ENCODE results near the gene CYP11A1. TPM values are rescaled to one million over a fixed set of nuclear protein-coding genes. Genes with fewer than 3 reads are reported as not detected.
A peak's percentile ranks its signal among the peaks of the same experiment; 100 is the strongest.

Gene CYP11A1
- polyA plus RNA-seq, 3 donors from 2014 or later: not detected

GRCh38 chr15:74334127-74334526 is 33.3 kb downstream of the CYP11A1 start:
- Mint-ChIP-seq H3K4me3 (no peak overlapping the region), H3K4me1 (peaks cover 0 to 1% of the 10 kb centered on the region in 2 donors), H3K27me3 (ENCODE audit: low read depth in 3 of 3) (peaks cover 0 to 3% (median 1%) of the 10 kb centered on the region in 3 donors), H3K27ac (no peak overlapping the region), H3K36me3 (no peaks in the 10 kb centered on the region), H3K9me3 (no peaks in the 10 kb centered on the region)
- no peak for DNase-seq

- Mint-ChIP-seq H3K27me3 (ENCODE audit: low read depth in 3 of 3) (peaks cover 0 to 3% (median 1%) of the 10 kb centered on the region in 3 donors), H3K4me3 (no peak overlapping the region), H3K4me1 (peaks cover 1 to 6% of the 10 kb centered on the region in 2 donors), H3K36me3 (no peaks in the 10 kb centered on the region), H3K9me3 (no peaks in the 10 kb centered on the region), H3K27ac (no peak overlapping the region)
- DNase-seq: no peak
Observed at GRCh38 chr15:74333662-74334061, 33.8 kb downstream of the CYP11A1 start.

DNA sequence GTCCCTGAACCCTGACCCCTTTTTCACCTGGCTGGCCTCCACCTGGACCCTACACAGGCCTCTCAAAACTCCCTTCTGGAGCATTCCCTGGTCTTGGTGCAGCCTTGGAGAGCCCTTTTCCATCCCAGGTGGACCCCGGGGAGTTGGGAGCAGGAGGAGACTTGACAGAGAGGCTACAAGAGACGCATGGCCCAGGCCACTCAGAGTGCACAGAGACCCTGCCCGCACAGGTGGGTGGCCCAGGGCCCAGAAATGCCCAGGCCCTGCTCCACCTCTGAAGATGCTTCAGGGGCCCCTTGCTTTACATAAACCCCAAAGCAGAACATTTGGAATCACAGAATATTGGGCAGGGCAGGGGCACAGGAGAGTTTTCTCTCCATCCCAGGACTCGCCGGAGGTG is 34.4 kb downstream of the CYP11A1 start:
- Mint-ChIP-seq H3K27me3 (ENCODE audit: low read depth in 3 of 3) (peaks cover 0 to 3% (median 1%) of the 10 kb centered on the region in 3 donors), H3K4me3 (no peak overlapping the region), H3K4me1 (peaks cover 5 to 11% of the 10 kb centered on the region in 2 donors), H3K36me3 (no peaks in the 10 kb centered on the region), H3K9me3 (no peaks in the 10 kb centered on the region), H3K27ac (no peak overlapping the region)
- DNase-seq: no peak

DNA sequence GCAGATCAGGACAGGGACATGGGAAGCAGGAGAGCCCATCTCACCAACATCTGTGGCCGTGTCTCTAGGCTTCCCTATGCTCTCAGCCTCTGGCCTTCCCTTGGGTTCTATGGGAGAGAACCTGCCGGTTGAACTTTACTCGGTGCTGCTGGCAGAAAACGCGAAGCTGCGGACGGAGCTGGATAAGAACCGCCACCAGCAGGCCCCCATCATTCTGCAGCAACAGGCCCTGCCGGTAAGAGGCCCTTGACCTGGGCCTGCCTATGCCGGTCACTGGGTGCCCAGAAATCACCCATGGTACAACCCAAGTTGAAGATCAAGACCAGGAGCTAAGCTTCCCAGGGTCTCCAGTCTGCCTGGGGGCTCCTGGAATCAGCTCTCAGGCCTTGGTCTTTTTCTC is 34.8 kb downstream of the CYP11A1 start:
- Mint-ChIP-seq H3K4me3 (no peak overlapping the region), H3K9me3 (no peaks in the 10 kb centered on the region), H3K27me3 (ENCODE audit: low read depth in 3 of 3) (peaks cover 0 to 3% (median 0%) of the 10 kb centered on the region in 3 donors), H3K36me3 (no peaks in the 10 kb centered on the region), H3K27ac (no peak overlapping the region), H3K4me1 (peaks cover 8 to 16% of the 10 kb centered on the region in 2 donors)
- DNase-seq: no peak

GRCh38 chr15:74332011-74332410 is 35.4 kb downstream of the CYP11A1 start:
- no peak overlapping the region for H3K27ac Mint-ChIP-seq
- H3K4me1 Mint-ChIP-seq: peaks cover 8 to 17% of the 10 kb centered on the region in 2 donors
- H3K9me3 Mint-ChIP-seq: no peaks in the 10 kb centered on the region

GRCh38 chr15:74330861-74331408 is 36.5 kb downstream of the CYP11A1 start:
- H3K9me3 Mint-ChIP-seq: no peaks in the 10 kb centered on the region
- no peak for DNase-seq
- no peak overlapping the region for H3K27ac Mint-ChIP-seq
- H3K36me3 Mint-ChIP-seq: no peaks in the 10 kb centered on the region
- no peak overlapping the region for H3K4me3 Mint-ChIP-seq
- H3K27me3 Mint-ChIP-seq (ENCODE audit: low read depth in 3 of 3): peaks cover 0 to 3% (median 0%) of the 10 kb centered on the region in 3 donors
- H3K4me1 Mint-ChIP-seq: peaks cover 8 to 17% of the 10 kb centered on the region in 2 donors

More at GRCh38 chr15:74332011-74332410, 35.4 kb downstream of the CYP11A1 start:
- peaks cover 0 to 3% (median 0%) of the 10 kb centered on the region in 3 donors for H3K27me3 Mint-ChIP-seq (ENCODE audit: low read depth in 3 of 3)
- no peak for DNase-seq
- H3K4me3 Mint-ChIP-seq: no peak overlapping the region
- H3K36me3 Mint-ChIP-seq: no peaks in the 10 kb centered on the region

DNA sequence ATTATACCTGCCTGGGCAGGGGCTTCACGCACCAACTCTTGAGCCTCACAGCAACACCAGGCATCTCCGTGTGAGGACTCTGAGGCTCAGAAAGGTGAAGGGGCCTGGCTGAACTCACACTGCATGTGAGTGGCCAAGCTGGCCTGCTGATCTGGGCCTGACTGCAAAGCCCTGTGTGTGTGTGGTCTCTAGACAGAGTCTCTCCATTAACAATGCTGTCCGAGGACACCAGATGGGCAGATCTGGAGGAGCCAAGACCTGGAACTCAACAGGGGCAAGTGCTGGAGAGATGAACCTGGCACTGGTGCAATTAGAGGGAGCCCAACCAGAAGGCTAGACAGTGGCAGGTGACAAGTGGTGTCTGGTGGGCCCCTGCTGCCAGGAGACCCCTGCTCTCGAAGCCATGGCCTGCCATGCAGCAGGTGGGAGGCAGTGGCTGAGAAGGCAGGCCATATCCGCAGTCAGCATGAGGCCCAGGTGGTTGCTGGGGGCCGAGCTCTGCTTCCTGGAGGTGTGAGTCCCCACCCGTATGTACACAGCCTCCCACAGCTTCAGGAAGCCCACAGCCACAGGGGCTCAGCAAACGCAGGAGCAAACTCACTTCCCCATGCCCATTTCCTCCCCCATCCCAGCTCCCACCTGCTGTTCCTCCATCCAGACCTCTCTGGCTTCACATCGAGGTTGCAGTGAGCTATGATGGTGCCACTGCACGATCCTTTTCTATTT is 39.0 kb downstream of the CYP11A1 start:
- H3K9me3 Mint-ChIP-seq: no peaks in the 10 kb centered on the region
- H3K27me3 Mint-ChIP-seq (ENCODE audit: low read depth in 3 of 3): peaks cover 0 to 3% (median 0%) of the 10 kb centered on the region in 3 donors
- H3K27ac Mint-ChIP-seq: no peak overlapping the region
- no peaks in the 10 kb centered on the region for H3K36me3 Mint-ChIP-seq
- no peak overlapping the region for H3K4me3 Mint-ChIP-seq
- no peak for DNase-seq
- H3K4me1 Mint-ChIP-seq: peaks cover 8 to 17% of the 10 kb centered on the region in 2 donors

DNA sequence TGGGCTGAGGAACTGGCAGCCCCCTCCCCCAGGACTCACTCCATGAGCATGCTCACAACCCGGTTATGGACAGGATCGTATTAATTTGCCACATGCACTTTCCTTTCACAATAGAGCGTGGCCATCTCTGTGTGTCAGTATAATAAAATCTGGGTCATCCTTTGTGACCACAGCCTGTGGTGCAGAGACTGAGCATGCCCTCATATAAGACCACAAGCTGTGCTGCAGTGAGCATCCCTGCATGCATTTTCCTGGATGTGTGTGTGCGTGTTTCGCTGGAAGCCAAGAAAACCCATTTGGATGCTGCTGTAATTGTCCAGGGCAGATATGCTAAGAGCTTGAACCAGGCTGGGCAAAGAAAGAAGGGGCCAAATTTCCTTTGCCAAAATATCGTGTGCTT is 39.7 kb downstream of the CYP11A1 start:
- Mint-ChIP-seq H3K4me3 (no peak overlapping the region), H3K27me3 (ENCODE audit: low read depth in 3 of 3) (peaks cover 0 to 3% (median 0%) of the 10 kb centered on the region in 3 donors), H3K36me3 (no peaks in the 10 kb centered on the region), H3K4me1 (peaks cover 8 to 17% of the 10 kb centered on the region in 2 donors), H3K27ac (no peak overlapping the region), H3K9me3 (no peaks in the 10 kb centered on the region)
- DNase-seq: no peak

DNA sequence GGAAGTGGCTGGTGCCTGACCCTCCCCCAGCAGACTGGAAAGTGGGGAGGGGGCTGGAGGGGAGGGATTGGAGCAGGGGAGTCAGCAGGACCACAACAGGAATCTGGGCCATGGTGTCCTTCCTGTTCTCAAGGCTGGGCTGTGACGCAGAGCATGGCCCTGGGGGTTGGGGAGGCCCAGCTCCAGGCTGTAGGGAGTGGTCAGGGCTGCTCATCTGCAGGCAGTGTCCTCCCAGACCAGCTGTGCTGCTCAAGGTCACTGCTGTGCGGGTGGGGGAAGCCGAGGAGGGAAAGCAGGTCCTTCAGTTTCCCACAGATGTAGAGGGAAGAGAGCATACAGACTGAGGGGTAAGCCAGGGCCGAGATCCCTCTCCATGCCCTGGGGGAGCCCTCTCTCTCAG is 40.7 kb downstream of the CYP11A1 start:
- no peak overlapping the region for H3K27ac Mint-ChIP-seq
- no peak overlapping the region for H3K4me3 Mint-ChIP-seq
- H3K4me1 Mint-ChIP-seq: peaks cover 8 to 17% of the 10 kb centered on the region in 2 donors
- H3K27me3 Mint-ChIP-seq (ENCODE audit: low read depth in 3 of 3): peaks cover 0 to 3% (median 0%) of the 10 kb centered on the region in 3 donors
- no peaks in the 10 kb centered on the region for H3K36me3 Mint-ChIP-seq
- H3K9me3 Mint-ChIP-seq: no peaks in the 10 kb centered on the region
- no peak for DNase-seq

GRCh38 chr15:74324714-74325113 is 42.7 kb downstream of the CYP11A1 start:
- Mint-ChIP-seq H3K27me3 (ENCODE audit: low read depth in 3 of 3) (peaks cover 0 to 3% (median 0%) of the 10 kb centered on the region in 3 donors), H3K9me3 (no peaks in the 10 kb centered on the region)

GRCh38 chr15:74322558-74323180 is 44.8 kb downstream of the CYP11A1 start:
- no peak overlapping the region for H3K27ac Mint-ChIP-seq
- peak; percentile 41 to 57 (median 48) for DNase-seq
- peaks cover 0 to 1% of the 10 kb centered on the region in 2 donors for H3K4me1 Mint-ChIP-seq
- H3K9me3 Mint-ChIP-seq: no peaks in the 10 kb centered on the region
- H3K4me3 Mint-ChIP-seq: no peak overlapping the region
- H3K27me3 Mint-ChIP-seq (ENCODE audit: low read depth in 3 of 3): peaks cover 0 to 3% (median 0%) of the 10 kb centered on the region in 3 donors
- H3K36me3 Mint-ChIP-seq: no peaks in the 10 kb centered on the region

More at GRCh38 chr15:74324714-74325113, 42.7 kb downstream of the CYP11A1 start:
- Mint-ChIP-seq H3K27ac (no peak overlapping the region), H3K4me1 (peaks cover 8 to 17% of the 10 kb centered on the region in 2 donors), H3K36me3 (no peaks in the 10 kb centered on the region), H3K4me3 (no peak overlapping the region)
- no peak for DNase-seq

DNA sequence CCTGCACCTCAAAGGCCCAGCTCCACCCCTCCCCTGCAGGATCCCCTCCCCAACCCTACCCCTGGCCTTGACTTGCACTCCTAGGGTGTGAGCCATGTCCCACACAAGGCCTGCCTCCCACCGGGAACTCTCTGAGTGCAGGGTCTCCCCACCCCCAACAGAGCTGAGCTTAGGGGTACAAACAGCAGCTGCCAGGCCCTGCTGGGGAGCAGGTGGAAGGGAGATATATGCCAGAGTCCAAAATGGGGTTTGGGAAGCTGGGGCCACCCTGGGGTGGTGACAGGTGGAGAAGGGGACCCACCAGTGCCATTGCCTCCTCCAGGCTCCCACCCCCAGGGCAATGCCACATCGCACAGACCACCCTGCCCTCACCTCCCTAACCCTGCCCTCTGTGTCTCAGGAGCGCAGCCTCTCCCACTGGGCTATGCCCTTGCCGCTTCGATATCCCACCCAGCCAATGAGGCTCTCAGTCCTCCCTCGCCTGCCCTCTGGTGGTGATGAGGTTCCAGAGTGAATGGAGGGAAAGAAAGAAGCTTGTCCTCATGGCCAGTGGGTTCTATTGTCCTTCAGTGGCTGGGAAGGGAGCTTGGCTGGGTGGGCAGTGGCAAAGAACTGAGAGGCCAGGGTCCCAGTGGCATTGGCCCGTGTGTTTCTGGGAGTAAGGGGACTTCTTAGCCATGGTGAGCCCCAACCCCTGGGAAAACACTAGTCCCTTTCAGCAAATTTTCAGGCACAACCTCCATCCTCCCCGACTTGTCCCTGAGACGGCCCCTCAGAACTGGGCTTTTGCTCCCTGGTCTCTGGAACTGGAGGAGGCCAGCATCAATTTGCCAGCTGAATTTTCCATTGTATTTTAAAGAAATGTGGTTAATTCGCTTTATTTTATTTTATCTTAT is 46.8 kb downstream of the CYP11A1 start:
- Mint-ChIP-seq H3K27me3 (ENCODE audit: low read depth in 3 of 3) (peaks cover 0 to 3% (median 0%) of the 10 kb centered on the region in 3 donors), H3K4me3 (no peak overlapping the region), H3K27ac (no peak overlapping the region), H3K36me3 (no peaks in the 10 kb centered on the region), H3K9me3 (no peaks in the 10 kb centered on the region), H3K4me1 (peaks cover 9 to 16% of the 10 kb centered on the region in 2 donors)
- no peak for DNase-seq

- Mint-ChIP-seq H3K4me1 (peaks cover 17 to 25% of the 10 kb centered on the region in 2 donors), H3K4me3 (no peak overlapping the region), H3K27ac (no peak overlapping the region), H3K27me3 (ENCODE audit: low read depth in 3 of 3) (peaks cover 0 to 4% (median 3%) of the 10 kb centered on the region in 3 donors), H3K9me3 (no peaks in the 10 kb centered on the region), H3K36me3 (no peaks in the 10 kb centered on the region)
- DNase-seq: no peak
Observed at GRCh38 chr15:74319596-74320351, 47.7 kb downstream of the CYP11A1 start.
